Body of pancreas (tissue), 4 donors: ENCODE results near the gene LDB2.

Experiments used
- CTCF ChIP-seq, 7 experiments: fragments of 450-650 bp in 4 of 7; fragments of 200-600 bp in 3 of 7; sonication (generic) in 3 of 7; IDR thresholded peaks; one replicate each; pipeline ENCODE4 v1.5.1; 2016 to 2019; ENCODE audit warnings: antibody characterized with exemption in 7 of 7
- POLR2A ChIP-seq, 3 donors: fragments of 450-650 bp; IDR thresholded peaks; one replicate each; pipeline ENCODE4 v1.6.1; 2016; ENCODE audit warnings: antibody characterized with exemption in 3 of 3, mild to moderate bottlenecking in 2 of 3

DNA sequence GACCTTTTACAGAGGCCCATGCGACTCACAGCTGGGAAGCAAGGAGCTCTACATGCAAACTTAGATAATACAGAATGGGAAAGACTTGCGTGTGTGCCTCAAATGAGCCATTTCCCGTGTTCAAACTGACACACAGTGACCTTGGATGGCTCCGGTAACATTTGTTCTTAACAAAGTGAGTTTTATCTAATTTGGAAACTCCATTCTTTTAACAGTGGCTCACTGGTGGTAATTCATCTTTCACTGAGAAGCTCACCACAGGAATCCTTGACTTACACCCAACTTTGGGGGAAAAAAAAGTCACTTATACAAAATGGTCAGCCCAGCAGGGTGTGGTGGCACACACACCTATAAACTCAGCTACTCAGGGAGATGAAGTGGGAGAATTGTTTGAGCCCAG is 190.6 kb downstream of the LDB2 start:
- TF ChIP-seq CTCF (IDR thresholded peaks at IDR 0.05) (no peak), POLR2A (IDR thresholded peaks at IDR 0.05) (no peak)
